Panc1 (cell line): ENCODE data around the gene LMOD1. TPM values are rescaled to one million over a fixed set of nuclear protein-coding genes. Genes with fewer than 3 reads are reported as not detected.

Experiments used
- ATAC-seq: fragments of 200-7000 bp; cut with Tn5 transposase; 2 replicates; pipeline ENCODE4 v1.9.1; 2020; ENCODE audit warnings: mild to moderate bottlenecking, moderate library complexity
- BruUV-seq: library from RNA; stranded (reverse); fragments of 400-500 nt; replicated peaks from 2 replicates; lab custom pipeline; 2021; lab: Mats Ljungman, UMichigan
- CTCF ChIA-PET: fragments of 300-600 bp; sonication (Branson Sonifier 250); formaldehyde crosslinking; loops from one replicate; lab custom pipeline; 2022; ENCODE audit warnings: antibody characterized with exemption; lab: Charles Lee
- POLR2A ChIA-PET: fragments of 300-600 bp; sonication (Branson Sonifier 250); formaldehyde crosslinking; loops from one replicate; lab custom pipeline; 2022; ENCODE audit warnings: antibody characterized with exemption; lab: Charles Lee
- DNase-seq: peaks from one replicate; pipeline ENCODE4 v3.0.0-alpha.2; 2010; ENCODE audit warnings: low read depth, low spot score
- H3K27ac ChIP-seq: 2 replicates; pipeline ENCODE4 v1.5.1; 2011; ENCODE audit warnings: mild to moderate bottlenecking, low read length, inconsistent platforms
- H3K27me3 ChIP-seq: fragments of 200-500 bp; sonication (Bioruptor generic); 2 replicates; pipeline ENCODE4 v1.6.0; 2014; ENCODE audit warnings: low read length, inconsistent platforms; ENCODE audit not compliant: control insufficient read depth, insufficient read depth
- H3K36me3 ChIP-seq: fragments of 200-500 bp; sonication (Bioruptor generic); 2 replicates; pipeline ENCODE4 v1.5.1; 2014; ENCODE audit warnings: inconsistent platforms, mild to moderate bottlenecking, low read length, moderate library complexity; ENCODE audit not compliant: control insufficient read depth, insufficient read depth
- H3K4me1 ChIP-seq: 2 replicates; pipeline ENCODE4 v1.5.1; 2011; ENCODE audit warnings: inconsistent platforms, mild to moderate bottlenecking, low read length, moderate library complexity; ENCODE audit not compliant: control insufficient read depth, insufficient read depth
- H3K4me3 ChIP-seq, 2 experiments: 2 replicates each; pipeline ENCODE4 v1.5.1; 2011 to 2012; ENCODE audit warnings: low read depth in 2 of 2, low read length in 2 of 2, mild to moderate bottlenecking in 2 of 2, inconsistent platforms in 1 of 2, moderate library complexity in 1 of 2
- H3K9me3 ChIP-seq: fragments of 200-500 bp; sonication (Bioruptor generic); 2 replicates; pipeline ENCODE4 v1.5.1; 2014; ENCODE audit warnings: low read depth, mild to moderate bottlenecking, inconsistent platforms, low read length, moderate library complexity; ENCODE audit not compliant: control insufficient read depth, insufficient read depth
- CTCF ChIP-seq: fragments of 450-650 bp; IDR thresholded peaks from 2 replicates; pipeline ENCODE4 v1.5.1; 2017; ENCODE audit warnings: mild to moderate bottlenecking
- POLR2AphosphoS5 ChIP-seq: IDR thresholded peaks from 2 replicates; pipeline ENCODE4 v1.6.1; 2012; ENCODE audit warnings: mild to moderate bottlenecking, low read depth, low read length, moderate library complexity
- REST ChIP-seq, 2 experiments: IDR thresholded peaks; 2 replicates each; pipeline ENCODE4 v1.6.1; 2011 to 2012; ENCODE audit warnings: low read depth in 2 of 2, control low read depth in 1 of 2, low read length in 1 of 2, mild to moderate bottlenecking in 1 of 2, moderate library complexity in 1 of 2; ENCODE audit not compliant: insufficient read depth in 1 of 2
- SIN3A ChIP-seq: IDR thresholded peaks from 2 replicates; pipeline ENCODE4 v1.6.1; 2012; ENCODE audit warnings: low read depth, mild to moderate bottlenecking, low read length, moderate library complexity, borderline replicate concordance; ENCODE audit not compliant: insufficient read depth
- TCF7L2 ChIP-seq: IDR thresholded peaks from 2 replicates; pipeline ENCODE4 v1.6.1; 2011; ENCODE audit warnings: mild to moderate bottlenecking, low read depth, low read length, inconsistent platforms
- in situ Hi-C: cut with HindIII; loops from 2 replicates; pipeline ENCODE4 v1.10.0; 2016; ENCODE audit warnings: low sequenced_read_pairs, low pct_unique_long_range_greater_than_20kb
- intact Hi-C: fragments of 100-400 bp; cut with micrococcal nuclease; formaldehyde crosslinking; loops from one replicate; pipeline ENCODE4 v1.10.0; 2022; ENCODE audit not compliant: unreplicated experiment
- total RNA-seq: library from RNA; stranded (reverse); gene quantifications from one replicate; pipeline ENCODE4 v1.2.1, GENCODE V29; 2021; ENCODE audit not compliant: unreplicated experiment

LMOD1 gene
- total RNA-seq, 1 experiment from 2014 or later: 0.13 TPM

GRCh38 chr1:201955009-201955728, 8.8 kb upstream of the LMOD1 start, which contains the start of gene TIMM17A:
TSS of gene TIMM17A (plus strand) at chr1:201955503. CDS start at chr1:201955527, 24 bp downstream.
- Histone ChIP-seq H3K4me1 (peaks cover 4% of the 10 kb centered on the region), H3K4me3 (peak within 1 kb of the TSS; percentile 97 to 99), H3K27ac (peak within 1 kb of the TSS; percentile 97), H3K9me3 (no peaks in the 10 kb centered on the region), H3K36me3 (peaks cover 23% of the 10 kb centered on the region), H3K27me3 (no peaks in the 10 kb centered on the region)
- in situ Hi-C loops (no loop called here), intact Hi-C loops (no loop called here)
- no peak for TF ChIP-seq CTCF
- TF ChIP-seq TCF7L2: peak; percentile 74; the same call in 1 of the 2 replicates
- TF ChIP-seq POLR2AphosphoS5: peak; percentile 99
- TF ChIP-seq REST (IDR thresholded peaks at IDR 0.05; ENCODE audit: insufficient read depth in 1 of 2, low read depth in 2 of 2, low read length in 1 of 2): peak in 1 of 2 experiments; percentile 69; a peak in 1 of 4 replicates
- peak; percentile 90 for TF ChIP-seq SIN3A
- ChIA-PET CTCF (interaction anchor here (0.6 to 0.7 kb wide), 2 partner anchors 17 to 28 kb away, joined by 5 to 6 read pairs; no protein-coding TSS in a partner anchor), POLR2A (interaction anchor here (0.7 to 1.0 kb wide), 3 partner anchors 9 to 163 kb away, joined by 3 to 14 read pairs (median 4); no protein-coding TSS in a partner anchor)
- peak; percentile 92 for DNase-seq
- no TSS peak for BruUV-seq
- ATAC-seq: peak; percentile 100

- intact Hi-C loops (no loop called here), in situ Hi-C loops (no loop called here)
- DNase-seq (no peak), ATAC-seq (no peak)
- Histone ChIP-seq H3K36me3 (peaks cover 23% of the 10 kb centered on the region), H3K27me3 (no peaks in the 10 kb centered on the region), H3K9me3 (no peaks in the 10 kb centered on the region), H3K4me3 (peak overlapping the region; percentile 97 to 99), H3K27ac (peak overlapping the region; percentile 97), H3K4me1 (peaks cover 4% of the 10 kb centered on the region)
- POLR2A ChIA-PET: interaction anchor here (0.6 to 1.0 kb wide), 5 partner anchors 9 to 404 kb away, joined by 3 to 14 read pairs (median 3); no protein-coding TSS in a partner anchor
- BruUV-seq: TSS peak; percentile 98
- TF ChIP-seq SIN3A (no peak), TCF7L2 (no peak), REST (IDR thresholded peaks at IDR 0.05; ENCODE audit: insufficient read depth in 1 of 2, low read depth in 2 of 2, low read length in 1 of 2) (no peak), POLR2AphosphoS5 (no peak), CTCF (no peak)
- CTCF ChIA-PET: interaction anchor here (0.6 to 0.7 kb wide), 4 partner anchors 18 to 234 kb away, joined by 3 to 12 read pairs (median 6); no protein-coding TSS in a partner anchor
Measured at GRCh38 chr1:201954263-201955008, 8.1 kb upstream of the LMOD1 start.
